ENCODE measurements around the gene ZSWIM8. TPM values are rescaled to one million over a fixed set of nuclear protein-coding genes. Genes with fewer than 3 reads are reported as not detected.
"Not testable (repeated sequence)": the region's sequence is repeated elsewhere in the genome, so short reads cannot be mapped to it uniquely, and the experiment has no call there.

ZSWIM8 gene
- total RNA-seq, 1 donor from 2014 or later: 30.5 TPM

- Histone ChIP-seq H3K27me3 (no peaks in the 10 kb centered on the region), H3K36me3 (no peaks in the 10 kb centered on the region), H3K4me1 (no peaks in the 10 kb centered on the region), H3K9me3 (ENCODE audit: low read depth) (no peaks in the 10 kb centered on the region), H2AFZ (replicated peaks) (no peak overlapping the region), H3F3A (ENCODE audit: low read depth) (peaks cover 3% of the 10 kb centered on the region), H3K79me2 (ENCODE audit: low read depth) (no peaks in the 10 kb centered on the region), H4K20me1 (ENCODE audit: low read depth) (no peaks in the 10 kb centered on the region), H3K9ac (no peak overlapping the region), H3K4me2 (no peak overlapping the region), H3K4me3 (no peak overlapping the region), H3K27ac (no peak overlapping the region)
- Mint-ChIP-seq H3K36me3 (no peaks in the 10 kb centered on the region), H3K4me1 (no peaks in the 10 kb centered on the region), H3K9me3 (no peaks in the 10 kb centered on the region), H3K27me3 (ENCODE audit: insufficient read depth, low read depth) (peaks cover 3% of the 10 kb centered on the region), H3K27ac (no peak overlapping the region), H3K4me3 (no peak overlapping the region)
- DNase-seq (ENCODE audit: low spot score): no peak
- TF ChIP-seq CTCF (IDR thresholded peaks at IDR 0.05) (no peak), EZH2phosphoT487 (IDR thresholded peaks at IDR 0.05) (no peak)
Measured at GRCh38 chr10:73827346-73828089, 42.1 kb downstream of the ZSWIM8 start.

GRCh38 chr10:73828161-73828560, 42.8 kb downstream of the ZSWIM8 start:
- Mint-ChIP-seq H3K27ac (no peak overlapping the region), H3K9me3 (no peaks in the 10 kb centered on the region), H3K36me3 (no peaks in the 10 kb centered on the region), H3K27me3 (ENCODE audit: insufficient read depth, low read depth) (peaks cover 3% of the 10 kb centered on the region), H3K4me1 (no peaks in the 10 kb centered on the region), H3K4me3 (no peak overlapping the region)
- no peaks in the 10 kb centered on the region for H4K20me1 ChIP-seq (ENCODE audit: low read depth)
- H3K4me3 ChIP-seq: no peak overlapping the region
- no peaks in the 10 kb centered on the region for H3K27me3 ChIP-seq
- no peak overlapping the region for H2AFZ ChIP-seq (replicated peaks)
- no peak for DNase-seq (ENCODE audit: low spot score)
- no peaks in the 10 kb centered on the region for H3K36me3 ChIP-seq
- no peak overlapping the region for H3K9ac ChIP-seq
- H3K9me3 ChIP-seq (ENCODE audit: low read depth): no peaks in the 10 kb centered on the region
- H3K79me2 ChIP-seq (ENCODE audit: low read depth): no peaks in the 10 kb centered on the region
- H3K27ac ChIP-seq: no peak overlapping the region
- TF ChIP-seq EZH2 (IDR thresholded peaks at IDR 0.05) (no peak), EZH2phosphoT487 (IDR thresholded peaks at IDR 0.05) (no peak), CTCF (IDR thresholded peaks at IDR 0.05) (no peak)
- no peak overlapping the region for H3K4me2 ChIP-seq
- no peaks in the 10 kb centered on the region for H3K4me1 ChIP-seq
- H3F3A ChIP-seq (ENCODE audit: low read depth): peaks cover 3% of the 10 kb centered on the region

GRCh38 chr10:73829090-73829489, 43.7 kb downstream of the ZSWIM8 start:
- not testable (repeated sequence) for H3K4me1 Mint-ChIP-seq; H4K20me1 ChIP-seq (ENCODE audit: low read depth); H3K27ac Mint-ChIP-seq; H3K36me3 ChIP-seq; H3K9ac ChIP-seq; H3K9me3 ChIP-seq (ENCODE audit: low read depth); H3K4me3 ChIP-seq; H3K27me3 Mint-ChIP-seq (ENCODE audit: insufficient read depth, low read depth); H2AFZ ChIP-seq (replicated peaks); H3F3A ChIP-seq (ENCODE audit: low read depth); H3K9me3 Mint-ChIP-seq; H3K27me3 ChIP-seq; DNase-seq (ENCODE audit: low spot score); H3K27ac ChIP-seq; H3K79me2 ChIP-seq (ENCODE audit: low read depth); H3K4me2 ChIP-seq; H3K4me1 ChIP-seq; H3K4me3 Mint-ChIP-seq; H3K36me3 Mint-ChIP-seq

- Mint-ChIP-seq H3K9me3 (no peaks in the 10 kb centered on the region), H3K36me3 (peaks cover 8% of the 10 kb centered on the region), H3K4me3 (no peak overlapping the region), H3K4me1 (peaks cover 5% of the 10 kb centered on the region), H3K27ac (peak overlapping the region; percentile 21), H3K27me3 (ENCODE audit: insufficient read depth, low read depth) (peaks cover 6% of the 10 kb centered on the region)
- Histone ChIP-seq H4K20me1 (ENCODE audit: low read depth) (peaks cover 9% of the 10 kb centered on the region), H3K4me3 (no peak overlapping the region), H3K4me2 (no peak overlapping the region), H3K79me2 (ENCODE audit: low read depth) (no peaks in the 10 kb centered on the region), H3K4me1 (peaks cover 13% of the 10 kb centered on the region), H3K36me3 (no peaks in the 10 kb centered on the region), H3K9me3 (ENCODE audit: low read depth) (no peaks in the 10 kb centered on the region), H3K27me3 (no peaks in the 10 kb centered on the region), H3F3A (ENCODE audit: low read depth) (peaks cover 12% of the 10 kb centered on the region), H3K27ac (no peak overlapping the region), H2AFZ (replicated peaks) (no peak overlapping the region), H3K9ac (no peak overlapping the region)
- DNase-seq (ENCODE audit: low spot score): no peak
- TF ChIP-seq EZH2 (IDR thresholded peaks at IDR 0.05): no peak
- no peak for TF ChIP-seq EZH2phosphoT487 (IDR thresholded peaks at IDR 0.05)
- TF ChIP-seq CTCF (IDR thresholded peaks at IDR 0.05): no peak
Measured at GRCh38 chr10:73836427-73836980, 51.1 kb downstream of the ZSWIM8 start.
